SK-N-DZ (cell line): ENCODE results near the gene NKAIN2.
"Not testable (repeated sequence)": the region's sequence is repeated elsewhere in the genome, so short reads cannot be mapped to it uniquely, and the experiment has no call there.

Experiments
- DNase-seq: peaks from one replicate; pipeline ENCODE4 v3.0.0-alpha.2; 2015; ENCODE audit warnings: low spot score

Gene NKAIN2

GRCh38 chr6:124677874-124678273 lies 874.2 kb downstream of the NKAIN2 start:
- DNase-seq: no peak

- DNase-seq: no peak
Observed at GRCh38 chr6:124679387-124679786, 875.7 kb downstream of the NKAIN2 start.

GRCh38 chr6:124682751-124683150 lies 879.1 kb downstream of the NKAIN2 start:
- DNase-seq: no peak

- DNase-seq: no peak
Observed at GRCh38 chr6:124683507-124683906, 879.8 kb downstream of the NKAIN2 start.

- DNase-seq: no peak
Observed at GRCh38 chr6:124684621-124685020, 881.0 kb downstream of the NKAIN2 start.

GRCh38 chr6:124688369-124688768 lies 884.7 kb downstream of the NKAIN2 start:
- DNase-seq: no peak

- no peak for DNase-seq
Observed at GRCh38 chr6:124694139-124694705, 890.6 kb downstream of the NKAIN2 start.

GRCh38 chr6:124699038-124699437 lies 895.4 kb downstream of the NKAIN2 start:
- no peak for DNase-seq

- DNase-seq: no peak
Observed at GRCh38 chr6:124703541-124703940, 899.9 kb downstream of the NKAIN2 start.

- not testable (repeated sequence) for DNase-seq
Observed at GRCh38 chr6:124712532-124712931, 908.9 kb downstream of the NKAIN2 start.

GRCh38 chr6:124714728-124715127 lies 911.1 kb downstream of the NKAIN2 start:
- no peak for DNase-seq

GRCh38 chr6:124719913-124720312 lies 916.2 kb downstream of the NKAIN2 start:
- no peak for DNase-seq

GRCh38 chr6:124721331-124721730 lies 917.7 kb downstream of the NKAIN2 start:
- DNase-seq: no peak

- DNase-seq: no peak
Observed at GRCh38 chr6:124722141-124722878, 918.6 kb downstream of the NKAIN2 start.

- DNase-seq: no peak
Observed at GRCh38 chr6:124723671-124724070, 920.0 kb downstream of the NKAIN2 start.

GRCh38 chr6:124737804-124738203 lies 934.1 kb downstream of the NKAIN2 start:
- DNase-seq: not testable (repeated sequence)

GRCh38 chr6:124738482-124738881 lies 934.8 kb downstream of the NKAIN2 start:
- DNase-seq: no peak

GRCh38 chr6:124741341-124741740 lies 937.7 kb downstream of the NKAIN2 start:
- DNase-seq: no peak

- no peak for DNase-seq
Observed at GRCh38 chr6:124742971-124743370, 939.3 kb downstream of the NKAIN2 start.

- no peak for DNase-seq
Observed at GRCh38 chr6:124743420-124743819, 939.8 kb downstream of the NKAIN2 start.

GRCh38 chr6:124747349-124747748 lies 943.7 kb downstream of the NKAIN2 start:
- DNase-seq: no peak

GRCh38 chr6:124748778-124749177 lies 945.1 kb downstream of the NKAIN2 start:
- no peak for DNase-seq

- no peak for DNase-seq
Observed at GRCh38 chr6:124753001-124753400, 949.3 kb downstream of the NKAIN2 start.
